Urinary bladder (tissue), 4 donors: ENCODE measurements around the gene ZC3H14. TPM values are rescaled to one million over a fixed set of nuclear protein-coding genes. Genes with fewer than 3 reads are reported as not detected.

Experiments used
- DNase-seq: peaks from one replicate; pipeline ENCODE4 v3.0.0-alpha.2; 2015; ENCODE audit errors: extremely low spot score
- H3K27ac ChIP-seq: one replicate; pipeline ENCODE4 v1.5.1; 2013; ENCODE audit warnings: low read depth, mild to moderate bottlenecking, moderate library complexity
- H3K36me3 ChIP-seq: one replicate; pipeline ENCODE4 v1.6.1; 2013; ENCODE audit warnings: mild to moderate bottlenecking, moderate library complexity; ENCODE audit not compliant: insufficient read depth
- H3K4me1 ChIP-seq: one replicate; pipeline ENCODE4 v1.6.1; 2013; ENCODE audit warnings: mild to moderate bottlenecking, moderate library complexity; ENCODE audit not compliant: insufficient read depth
- H3K4me3 ChIP-seq: one replicate; pipeline ENCODE4 v1.5.1; 2013; ENCODE audit warnings: low read depth, low read length
- WGBS: extraction: QIAGEN DNeasy Blood & Tissue Kit; methylation state at CpG from one replicate; pipeline ENCODE4 v1.1.7; 2013; 5-methylcytosine and 5-hydroxymethylcytosine counted together
- polyA plus RNA-seq: library from polyadenylated mRNA; stranded (reverse); fragments of 200-250 nt; gene quantifications from one replicate; pipeline ENCODE4 v1.2.3, GENCODE V29; 2013
- total RNA-seq: library from RNA; depleted of rRNA; stranded (reverse); fragments of >200 nt; gene quantifications from one replicate; pipeline ENCODE4 v1.2.3, GENCODE V29; 2014
- donor health status: healthy with polysubstance abuse.
- donor health status: healthy.

The ZC3H14 gene
- total and polyA plus RNA-seq, 2 donors: 33.8 to 66.4 TPM

GRCh38 chr14:88562532-88562830 lies 356 bp upstream of the ZC3H14 start:
- WGBS: 24% methylated on average over 5 of the region's 5 CpGs
- no peak overlapping the region for H3K27ac ChIP-seq
- no peaks in the 10 kb centered on the region for H3K4me1 ChIP-seq
- H3K36me3 ChIP-seq: no peaks in the 10 kb centered on the region
- DNase-seq: no peak
- H3K4me3 ChIP-seq: peak overlapping the region; percentile 98

- H3K36me3 ChIP-seq: peaks cover 4% of the 10 kb centered on the region
- peak overlapping the region; percentile 98 for H3K4me3 ChIP-seq
- no peak for DNase-seq
- no peak overlapping the region for H3K27ac ChIP-seq
- 32% methylated on average over 7 of the region's 7 CpGs for WGBS
- no peaks in the 10 kb centered on the region for H3K4me1 ChIP-seq
Measured at GRCh38 chr14:88563845-88564244, 1.0 kb downstream of the ZC3H14 start.

- WGBS: 90% methylated on average over 5 of the region's 5 CpGs
- Histone ChIP-seq H3K27ac (no peak overlapping the region), H3K4me3 (no peak overlapping the region), H3K36me3 (peaks cover 8% of the 10 kb centered on the region), H3K4me1 (no peaks in the 10 kb centered on the region)
- DNase-seq: no peak
Measured at GRCh38 chr14:88565427-88565826, 2.6 kb downstream of the ZC3H14 start.

GRCh38 chr14:88568196-88568595 lies 5.4 kb downstream of the ZC3H14 start:
- H3K4me3 ChIP-seq: no peak overlapping the region
- H3K27ac ChIP-seq: no peak overlapping the region
- no peaks in the 10 kb centered on the region for H3K4me1 ChIP-seq
- 77% methylated on average over 3 of the region's 3 CpGs for WGBS
- no peak for DNase-seq
- peaks cover 11% of the 10 kb centered on the region for H3K36me3 ChIP-seq

GRCh38 chr14:88572117-88572516 lies 9.3 kb downstream of the ZC3H14 start:
- no peaks in the 10 kb centered on the region for H3K4me1 ChIP-seq
- no peak for DNase-seq
- no peak overlapping the region for H3K27ac ChIP-seq
- H3K4me3 ChIP-seq: no peak overlapping the region
- peaks cover 20% of the 10 kb centered on the region for H3K36me3 ChIP-seq
- WGBS: 94% methylated on average over 4 of the region's 4 CpGs

GRCh38 chr14:88576222-88576621 lies 13.4 kb downstream of the ZC3H14 start:
- WGBS: 90% methylated on average over 5 of the region's 5 CpGs
- H3K36me3 ChIP-seq: peaks cover 11% of the 10 kb centered on the region
- H3K4me3 ChIP-seq: no peak overlapping the region
- H3K27ac ChIP-seq: no peak overlapping the region
- H3K4me1 ChIP-seq: no peaks in the 10 kb centered on the region
- DNase-seq: no peak

- Histone ChIP-seq H3K4me3 (no peak overlapping the region), H3K27ac (no peak overlapping the region), H3K4me1 (no peaks in the 10 kb centered on the region), H3K36me3 (no peaks in the 10 kb centered on the region)
- DNase-seq: no peak
- 95% methylated on average over 3 of the region's 3 CpGs for WGBS
Measured at GRCh38 chr14:88584451-88584850, 21.6 kb downstream of the ZC3H14 start.

GRCh38 chr14:88588081-88588480 lies 25.2 kb downstream of the ZC3H14 start:
- H3K4me3 ChIP-seq: no peak overlapping the region
- no peak overlapping the region for H3K27ac ChIP-seq
- no peaks in the 10 kb centered on the region for H3K36me3 ChIP-seq
- DNase-seq: no peak
- H3K4me1 ChIP-seq: no peaks in the 10 kb centered on the region
- 97% methylated on average over 5 of the region's 5 CpGs for WGBS

GRCh38 chr14:88590173-88590572 lies 27.3 kb downstream of the ZC3H14 start:
- WGBS: 28% methylated on average over 4 of the region's 4 CpGs
- no peaks in the 10 kb centered on the region for H3K4me1 ChIP-seq
- H3K36me3 ChIP-seq: no peaks in the 10 kb centered on the region
- DNase-seq: no peak
- H3K27ac ChIP-seq: no peak overlapping the region
- H3K4me3 ChIP-seq: no peak overlapping the region

- Histone ChIP-seq H3K4me3 (no peak overlapping the region), H3K4me1 (no peaks in the 10 kb centered on the region), H3K36me3 (no peaks in the 10 kb centered on the region), H3K27ac (no peak overlapping the region)
- DNase-seq: no peak
- 33% methylated on average over 1 of the region's 1 CpG for WGBS
Measured at GRCh38 chr14:88592031-88592430, 29.2 kb downstream of the ZC3H14 start.

GRCh38 chr14:88597038-88597437 lies 34.2 kb downstream of the ZC3H14 start:
- 83% methylated on average over 4 of the region's 4 CpGs for WGBS
- H3K36me3 ChIP-seq: no peaks in the 10 kb centered on the region

GRCh38 chr14:88597601-88598000 lies 34.8 kb downstream of the ZC3H14 start:
- Histone ChIP-seq H3K4me1 (no peaks in the 10 kb centered on the region), H3K27ac (no peak overlapping the region), H3K4me3 (no peak overlapping the region), H3K36me3 (no peaks in the 10 kb centered on the region)
- no peak for DNase-seq
- 94% methylated on average over 4 of the region's 4 CpGs for WGBS

More at GRCh38 chr14:88597038-88597437, 34.2 kb downstream of the ZC3H14 start:
- Histone ChIP-seq H3K4me3 (no peak overlapping the region), H3K27ac (no peak overlapping the region), H3K4me1 (no peaks in the 10 kb centered on the region)
- DNase-seq: no peak

- Histone ChIP-seq H3K4me1 (no peaks in the 10 kb centered on the region), H3K4me3 (no peak overlapping the region), H3K36me3 (no peaks in the 10 kb centered on the region), H3K27ac (no peak overlapping the region)
- WGBS: 88% methylated on average over 2 of the region's 2 CpGs
- DNase-seq: no peak
Measured at GRCh38 chr14:88598097-88598675, 35.3 kb downstream of the ZC3H14 start.

GRCh38 chr14:88599326-88599725 lies 36.5 kb downstream of the ZC3H14 start:
- Histone ChIP-seq H3K4me3 (no peak overlapping the region), H3K27ac (no peak overlapping the region), H3K36me3 (no peaks in the 10 kb centered on the region), H3K4me1 (no peaks in the 10 kb centered on the region)
- no peak for DNase-seq
- WGBS: 94% methylated on average over 8 of the region's 8 CpGs
